Hematopoietic multipotent progenitor cell (in vitro differentiated cells): ENCODE measurements around the gene TBC1D20. TPM values are rescaled to one million over a fixed set of nuclear protein-coding genes. Genes with fewer than 3 reads are reported as not detected.
"Not testable (repeated sequence)": the region's sequence is repeated elsewhere in the genome, so short reads cannot be mapped to it uniquely, and the experiment has no call there.

Experiments used
- DNase-seq, 3 donors: peaks; one replicate each; pipeline ENCODE4 v3.0.0-alpha.2; 2011 to 2015; ENCODE audit warnings: low read depth in 2 of 3, low spot score in 2 of 3
- total RNA-seq: library from RNA; depleted of rRNA; stranded (reverse); fragments of >200 nt; gene quantifications from one replicate; pipeline ENCODE4 v1.2.3, GENCODE V29; 2012

The TBC1D20 gene, protein sequence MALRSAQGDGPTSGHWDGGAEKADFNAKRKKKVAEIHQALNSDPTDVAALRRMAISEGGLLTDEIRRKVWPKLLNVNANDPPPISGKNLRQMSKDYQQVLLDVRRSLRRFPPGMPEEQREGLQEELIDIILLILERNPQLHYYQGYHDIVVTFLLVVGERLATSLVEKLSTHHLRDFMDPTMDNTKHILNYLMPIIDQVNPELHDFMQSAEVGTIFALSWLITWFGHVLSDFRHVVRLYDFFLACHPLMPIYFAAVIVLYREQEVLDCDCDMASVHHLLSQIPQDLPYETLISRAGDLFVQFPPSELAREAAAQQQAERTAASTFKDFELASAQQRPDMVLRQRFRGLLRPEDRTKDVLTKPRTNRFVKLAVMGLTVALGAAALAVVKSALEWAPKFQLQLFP
- total RNA-seq = 32.9 TPM

DNA sequence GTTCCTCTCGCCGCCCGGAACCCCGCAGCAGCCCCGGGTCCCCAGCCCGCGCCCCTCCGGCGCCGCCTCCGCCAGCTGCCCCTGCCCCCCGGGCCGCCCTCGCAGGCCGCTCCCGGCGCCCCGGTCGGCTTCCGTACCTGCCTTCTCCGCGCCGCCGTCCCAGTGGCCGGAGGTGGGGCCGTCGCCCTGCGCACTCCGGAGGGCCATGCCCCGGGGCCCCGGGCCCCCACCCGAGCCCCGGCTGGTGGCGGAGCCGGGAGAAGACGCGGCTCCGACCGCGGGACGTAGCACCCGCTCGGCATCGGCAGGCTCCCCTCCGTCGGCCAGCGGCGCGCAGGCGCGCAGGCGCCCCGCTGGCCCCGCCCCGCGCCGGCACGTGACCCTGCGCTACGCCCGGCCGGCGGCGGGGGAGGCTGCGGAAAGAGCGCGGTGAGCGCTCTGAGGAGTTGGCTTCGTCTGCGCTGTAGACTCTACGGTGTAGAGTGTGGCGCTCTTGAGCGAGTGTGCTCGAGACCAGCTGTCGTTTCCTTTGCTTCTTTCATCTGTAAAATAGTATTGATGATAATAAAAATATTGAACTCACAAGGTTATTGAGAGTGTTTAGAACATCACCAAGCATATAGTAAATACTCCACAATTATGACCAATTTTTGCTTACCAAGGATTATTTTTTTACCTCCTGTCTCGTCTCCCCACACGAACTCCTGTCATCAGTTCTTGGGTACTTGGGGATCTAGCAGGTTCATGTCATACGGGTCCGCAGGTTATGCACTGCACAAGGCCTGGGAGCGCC, at the start of gene TBC1D20:
TBC1D20 (minus strand) TSS at position 335 of the 793 bp plus-strand sequence; CDS start at position 207, 128 bp downstream.
- DNase-seq = peak; percentile 88 to 92 (median 89)

DNA sequence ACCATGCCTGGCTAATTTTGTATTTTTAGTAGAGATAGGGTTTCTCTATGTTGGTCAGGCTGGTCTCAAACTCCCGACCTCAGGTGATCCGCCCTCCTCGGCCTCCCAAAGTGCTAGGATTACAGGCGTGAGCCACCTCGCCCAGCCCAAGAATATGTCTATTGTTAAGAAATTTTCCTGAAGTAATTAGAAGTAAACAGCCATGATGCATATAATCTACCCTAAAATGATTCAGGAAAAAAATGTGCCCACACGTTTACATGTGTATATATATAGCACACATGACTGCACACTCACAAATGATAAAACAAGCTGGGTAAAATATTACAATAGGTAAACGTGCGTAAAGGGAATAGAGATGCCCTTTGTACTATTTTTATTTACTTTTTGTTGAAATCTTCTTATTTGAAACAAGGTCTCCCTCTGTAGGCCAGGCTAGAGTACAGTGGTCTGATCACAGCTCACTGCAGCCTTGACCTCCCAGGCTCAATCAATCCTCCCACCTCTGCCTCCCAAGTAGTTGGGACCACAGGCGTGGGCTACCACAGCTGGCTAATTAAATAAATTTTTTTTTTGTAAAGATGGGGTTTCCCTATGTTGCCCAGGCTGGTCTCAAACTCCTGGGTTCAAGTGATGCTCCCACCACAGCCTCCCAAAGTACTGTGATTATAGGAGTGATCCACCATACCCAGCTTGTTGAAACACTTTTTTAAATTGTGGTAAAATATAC, 48.2 kb upstream of the TBC1D20 start:
- DNase-seq = not testable (repeated sequence)

DNA sequence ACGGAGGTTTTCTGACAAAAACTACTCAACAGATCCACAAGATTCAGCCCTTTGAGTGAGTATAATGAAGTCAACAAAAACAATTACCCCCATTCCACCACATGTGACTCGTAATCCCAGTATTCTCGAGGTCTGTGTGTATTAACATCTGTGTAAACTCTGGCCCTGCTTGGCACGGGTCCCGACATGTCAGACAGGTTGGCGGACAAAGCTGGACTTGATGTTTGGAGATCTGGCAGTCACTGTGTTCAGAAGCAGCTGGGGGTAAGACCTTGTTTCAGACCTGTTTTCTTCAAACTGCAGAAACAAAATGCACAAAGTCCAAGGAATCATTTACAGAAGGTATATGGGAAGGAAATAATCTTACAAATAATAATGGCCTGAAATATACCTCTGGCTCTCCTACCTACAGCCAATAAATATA, 46.0 kb upstream of the TBC1D20 start:
- not testable (repeated sequence) for DNase-seq

DNA sequence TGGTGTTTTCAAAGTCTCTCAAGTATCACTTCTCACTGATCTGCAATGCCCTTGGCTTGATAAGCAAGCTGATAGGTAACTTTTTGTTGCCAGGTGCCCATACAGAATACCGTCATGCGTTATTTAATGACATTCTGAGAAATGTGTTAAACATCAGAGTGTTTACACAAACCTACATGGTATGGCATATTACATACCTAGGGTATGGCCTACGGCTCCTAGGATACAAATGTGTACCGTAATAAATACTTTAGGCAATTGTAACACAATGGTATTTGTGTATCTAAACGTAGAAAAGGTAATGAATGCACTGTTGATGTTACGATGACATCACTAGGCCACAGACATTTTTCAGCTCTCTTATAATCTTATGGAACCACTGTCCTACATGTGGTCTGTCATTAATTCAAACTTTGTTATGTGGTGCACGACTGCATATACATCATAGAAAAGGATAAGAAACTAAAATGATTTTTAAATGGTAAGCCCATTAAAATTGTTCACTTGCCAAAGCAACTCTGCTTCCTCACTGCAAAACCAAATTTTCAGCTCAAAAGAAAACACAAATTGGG, 45.5 kb upstream of the TBC1D20 start:
- DNase-seq = no peak

DNA sequence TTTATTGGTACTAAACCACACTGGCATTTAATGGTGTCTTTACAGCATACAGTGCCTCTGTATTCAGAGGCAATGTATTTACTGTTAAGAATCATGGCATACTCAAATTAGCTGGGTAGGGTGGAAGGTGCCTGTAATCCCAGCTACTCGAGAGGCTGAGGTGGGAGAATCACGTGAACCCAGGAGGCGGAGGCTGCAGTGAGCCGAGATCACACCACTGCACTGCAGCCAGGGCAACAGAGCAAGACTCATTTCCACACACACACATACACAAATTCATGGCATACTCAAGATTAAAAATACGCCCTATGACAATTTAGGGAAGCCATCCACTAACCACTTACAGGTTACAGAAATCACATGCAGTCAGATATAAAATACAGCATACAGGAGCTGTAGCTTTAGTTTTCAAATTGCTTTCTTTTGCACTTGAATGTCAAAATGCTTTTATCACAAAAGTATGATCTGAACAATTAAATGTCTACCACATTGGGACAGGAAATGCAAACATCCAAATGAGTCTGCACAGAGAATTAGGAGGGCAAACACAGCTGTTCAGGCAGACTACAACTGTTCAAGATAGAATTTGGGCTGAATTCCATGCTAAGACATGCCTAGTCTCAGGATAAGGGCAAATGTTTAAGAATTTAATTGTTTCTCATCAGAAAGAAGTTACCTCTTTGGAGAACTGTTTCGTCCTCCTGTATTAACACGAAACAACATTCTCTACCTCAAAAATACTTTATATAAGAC, 44.8 kb upstream of the TBC1D20 start:
- DNase-seq = no peak

DNA sequence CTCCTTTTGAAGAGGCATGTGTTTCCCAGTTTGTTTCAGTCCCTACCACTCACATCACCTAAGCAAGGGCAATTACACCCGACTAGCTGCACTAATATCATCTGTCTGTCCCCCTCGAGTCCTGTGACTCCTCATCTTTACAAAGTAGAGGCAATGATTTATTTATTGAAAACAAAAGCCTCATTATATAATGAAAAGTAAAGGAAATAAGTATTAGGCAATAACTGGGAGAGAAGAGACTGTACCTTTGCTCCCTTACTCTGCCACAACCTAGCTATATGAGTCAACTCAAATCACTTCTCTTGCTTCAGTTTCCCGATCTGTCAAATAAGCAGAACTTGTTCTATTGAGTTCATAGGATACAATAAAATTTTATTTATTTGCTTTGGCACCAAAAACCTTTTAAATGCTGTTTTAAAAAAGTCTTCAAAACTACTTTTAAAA, 42.3 kb upstream of the TBC1D20 start:
- DNase-seq = no peak

DNA sequence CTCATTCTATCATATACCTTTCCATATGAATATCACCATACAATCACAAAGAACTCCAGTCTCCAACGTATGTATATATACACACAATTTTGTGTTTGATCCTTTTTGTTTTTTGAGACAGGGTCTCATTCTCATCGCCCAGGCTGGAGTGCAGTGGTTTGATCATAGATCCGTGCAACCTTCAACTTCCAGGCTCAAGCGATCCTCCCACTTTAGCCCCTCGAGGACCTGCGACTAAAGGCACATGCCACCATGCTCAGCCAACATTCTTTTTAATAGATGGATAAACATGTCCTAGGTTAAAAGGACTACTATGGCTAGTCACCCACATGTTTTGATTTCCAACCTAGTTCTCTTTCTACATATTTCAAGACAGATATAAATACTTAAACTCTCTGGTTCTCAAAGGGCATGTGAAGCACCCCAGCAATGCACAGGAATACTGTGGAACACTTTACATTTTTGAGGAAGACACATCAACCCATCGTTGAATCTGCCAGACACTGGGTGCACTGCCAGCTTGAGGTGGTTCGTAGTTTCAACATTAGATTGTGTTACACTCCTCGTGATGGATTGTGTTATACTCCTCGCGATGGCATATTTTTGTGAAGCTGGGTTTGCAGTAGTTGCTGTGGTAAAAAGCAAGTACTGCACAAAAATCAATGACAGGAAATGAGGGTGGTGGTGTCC, 40.9 kb upstream of the TBC1D20 start:
- DNase-seq = no peak

DNA sequence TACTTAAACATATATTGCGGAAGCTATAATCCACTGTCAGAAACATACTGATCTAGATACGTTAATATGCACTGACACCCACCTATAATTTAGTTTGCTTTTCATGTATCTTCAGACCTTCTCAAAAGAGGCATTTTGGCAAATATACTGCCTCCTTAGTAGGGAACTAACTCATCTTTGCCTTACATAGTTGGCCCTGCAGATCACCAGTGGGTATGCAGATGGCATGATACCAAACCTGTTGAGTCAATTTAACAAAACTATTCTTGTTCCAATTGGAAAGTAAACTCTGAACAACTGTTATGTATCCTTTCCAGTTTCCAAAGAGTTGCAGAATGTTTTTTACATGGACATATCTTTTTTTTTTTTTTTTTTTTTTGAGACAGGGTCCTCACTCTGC, 35.6 kb upstream of the TBC1D20 start:
- no peak for DNase-seq

DNA sequence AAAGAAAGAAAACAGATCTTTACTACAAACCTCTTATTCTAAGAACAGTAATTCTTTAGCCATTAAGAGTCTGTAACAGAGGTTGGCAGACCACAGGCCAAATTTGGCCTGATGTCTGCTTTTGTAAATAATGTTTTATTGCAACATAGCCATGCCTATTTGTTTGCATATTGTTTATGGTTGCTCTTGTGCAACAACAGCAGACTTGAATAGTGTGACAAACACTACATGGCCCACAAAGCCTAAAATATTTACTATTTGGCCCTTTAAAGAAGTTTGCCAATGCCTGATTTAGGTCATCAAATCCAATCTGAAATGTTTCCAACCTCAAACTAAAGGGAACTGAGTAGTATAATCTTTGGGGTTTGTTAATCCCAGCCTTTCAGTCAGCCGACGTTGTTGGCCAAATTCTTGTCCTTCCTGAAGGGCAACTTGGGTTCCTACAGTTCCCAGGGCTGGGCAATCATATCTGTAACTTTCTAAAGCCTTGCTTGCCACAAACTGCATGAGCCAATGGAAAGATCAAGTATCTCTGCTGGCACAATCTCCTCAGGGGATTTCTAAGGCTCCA, 33.9 kb upstream of the TBC1D20 start:
- DNase-seq = no peak

DNA sequence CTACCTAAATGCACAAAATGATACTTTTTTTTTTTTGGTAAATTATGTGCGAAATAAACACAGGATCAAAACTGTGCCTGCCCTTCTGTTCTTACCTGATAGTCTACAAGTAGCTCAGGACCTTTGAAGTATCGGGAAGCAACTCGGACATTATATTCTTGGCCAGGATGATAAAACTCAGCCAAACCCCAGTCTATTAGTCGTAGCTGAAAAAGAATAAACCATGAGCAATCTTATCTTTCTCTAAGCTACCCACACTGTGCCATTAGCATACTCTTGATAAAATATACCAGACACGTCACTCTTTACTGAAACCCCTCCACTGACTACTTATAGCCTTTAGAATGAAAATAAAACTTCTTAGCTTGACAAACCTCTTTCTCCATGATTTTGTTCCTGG, 29.8 kb upstream of the TBC1D20 start:
- no peak for DNase-seq

DNA sequence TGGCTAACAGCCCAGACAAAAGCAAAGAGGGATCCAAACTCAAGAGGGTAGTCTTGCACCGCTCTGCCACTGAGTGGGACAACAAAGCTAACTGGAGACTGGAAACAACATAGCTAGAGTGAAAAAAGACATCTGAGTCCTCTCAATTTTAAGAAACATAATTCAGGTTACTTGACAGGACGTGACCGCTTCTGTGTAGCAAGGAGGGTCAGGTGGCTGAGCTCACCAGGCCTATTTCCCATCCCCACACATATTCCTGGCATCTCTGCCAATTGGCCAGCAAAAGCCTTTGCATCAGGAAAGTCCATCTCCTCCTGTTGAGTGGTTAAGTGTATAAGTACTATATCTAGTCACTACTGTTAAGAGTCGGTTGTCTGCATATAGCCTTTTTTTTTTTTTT, 25.3 kb upstream of the TBC1D20 start:
- DNase-seq = no peak

DNA sequence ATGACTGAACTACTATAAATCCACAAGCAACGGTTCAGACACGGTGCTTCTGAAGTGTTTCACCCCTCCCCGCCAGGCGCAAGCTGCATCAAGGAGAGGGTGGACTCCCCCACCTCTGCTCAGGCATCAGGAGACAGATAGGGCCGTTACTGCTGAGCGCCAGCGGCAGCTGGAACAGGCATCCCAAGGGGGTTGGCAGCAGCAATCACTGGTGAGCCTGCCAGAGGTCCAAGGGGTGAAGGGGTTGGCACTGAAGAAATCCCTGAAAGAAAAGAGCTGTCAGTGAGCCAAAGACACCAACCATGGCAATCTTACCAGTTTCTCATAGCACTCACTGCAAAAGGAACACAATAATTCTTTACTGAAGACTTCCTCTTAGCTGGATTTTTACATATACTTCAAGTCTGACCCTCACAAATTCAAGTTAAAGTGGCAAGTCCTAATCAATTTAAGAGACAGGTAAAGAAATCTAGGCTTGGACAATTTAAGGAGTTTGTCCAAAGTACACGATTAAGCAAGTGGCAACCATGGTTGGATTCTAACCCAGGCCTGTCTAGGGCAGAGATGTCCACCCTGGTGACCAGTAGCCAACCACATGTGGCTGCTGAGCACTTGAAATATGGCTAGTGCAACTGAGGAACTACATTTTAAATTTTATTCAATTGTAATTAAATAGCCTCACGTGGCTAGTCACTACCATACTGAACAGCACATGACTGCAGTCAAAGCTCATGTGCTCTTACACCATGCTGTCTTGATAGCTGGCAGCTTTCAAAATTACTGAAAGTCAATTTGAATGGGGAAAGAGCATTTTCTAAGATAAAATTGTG, 21.7 kb upstream of the TBC1D20 start:
- no peak for DNase-seq

DNA sequence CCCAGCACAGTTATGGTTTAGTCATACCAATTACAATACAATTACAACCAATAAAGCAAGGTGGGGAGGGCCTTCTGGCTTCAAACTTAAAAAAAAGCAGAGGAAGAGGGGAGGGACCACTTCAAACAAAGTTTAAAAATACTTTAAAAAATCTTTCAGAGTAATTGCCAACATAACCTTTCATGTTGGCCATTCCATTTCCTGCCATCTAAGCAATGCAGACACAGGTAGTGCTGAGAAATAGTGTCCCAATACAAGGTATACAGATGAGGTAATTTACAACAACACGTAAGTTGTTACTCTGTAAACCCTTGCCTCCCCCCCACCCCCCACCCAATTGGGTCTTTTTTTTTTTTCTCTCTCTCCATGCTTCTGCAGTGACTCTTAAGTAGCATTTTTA, 18.8 kb upstream of the TBC1D20 start:
- no peak for DNase-seq

DNA sequence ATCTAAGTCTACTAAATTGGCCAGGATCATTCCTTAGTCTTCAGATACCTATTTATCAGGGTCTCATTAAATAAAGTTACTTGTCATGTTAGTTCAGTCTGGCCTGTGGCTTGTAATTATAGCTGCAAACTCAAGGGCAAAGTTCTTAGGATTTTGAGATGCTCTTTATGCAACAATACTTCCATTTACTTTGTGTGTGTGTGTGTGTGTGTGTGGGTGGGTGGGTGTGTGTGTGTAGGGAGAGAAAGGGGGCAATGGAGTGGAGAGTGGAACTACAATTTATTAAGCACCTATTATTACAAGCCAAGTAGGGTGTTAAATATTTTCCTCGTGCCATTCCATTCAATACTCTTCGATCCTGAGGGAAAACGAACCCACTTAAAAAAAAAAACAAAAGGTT, 17.7 kb upstream of the TBC1D20 start:
- DNase-seq = no peak

DNA sequence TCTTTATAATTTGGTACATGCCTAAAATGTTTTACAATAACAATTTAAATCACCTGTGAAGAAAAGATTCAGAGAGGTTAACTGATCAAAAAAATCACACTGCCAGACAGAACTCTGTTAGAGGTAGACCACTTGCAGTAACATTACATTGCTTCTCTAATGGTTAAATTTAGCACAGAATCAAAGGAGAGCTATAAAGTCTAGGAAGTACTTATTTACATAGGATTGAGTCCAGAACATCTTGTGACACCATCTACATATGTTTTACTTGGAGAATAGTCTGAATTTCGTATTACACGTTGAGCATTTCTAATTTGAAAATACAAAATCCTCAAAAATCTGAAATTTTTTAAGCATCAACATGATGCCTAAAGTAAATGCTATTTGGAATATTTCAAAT, 17.2 kb upstream of the TBC1D20 start:
- no peak for DNase-seq

DNA sequence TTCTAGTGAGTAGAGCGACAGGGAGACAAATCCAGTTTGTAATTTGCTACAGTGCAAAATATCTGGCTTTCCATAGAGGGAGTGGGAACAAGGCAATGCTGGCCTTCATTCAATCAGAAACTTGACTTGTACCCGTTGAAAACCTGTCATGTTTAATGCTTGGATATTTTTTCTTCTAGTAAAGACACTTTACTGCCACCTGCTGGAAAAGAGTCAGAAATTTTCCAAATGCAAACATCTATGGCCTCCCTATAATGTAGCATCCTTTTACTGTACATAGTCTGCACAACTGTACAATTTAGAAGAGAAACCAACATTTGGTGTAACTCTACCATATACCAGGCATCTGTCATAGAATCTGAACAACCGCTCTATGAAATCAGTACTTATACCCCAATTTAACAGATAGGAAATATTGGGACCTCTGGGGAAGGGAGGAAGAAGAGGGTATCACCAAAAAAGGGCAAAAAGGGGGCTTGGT, 16.7 kb upstream of the TBC1D20 start:
- DNase-seq = peak; percentile 31 to 86 (median 65)

DNA sequence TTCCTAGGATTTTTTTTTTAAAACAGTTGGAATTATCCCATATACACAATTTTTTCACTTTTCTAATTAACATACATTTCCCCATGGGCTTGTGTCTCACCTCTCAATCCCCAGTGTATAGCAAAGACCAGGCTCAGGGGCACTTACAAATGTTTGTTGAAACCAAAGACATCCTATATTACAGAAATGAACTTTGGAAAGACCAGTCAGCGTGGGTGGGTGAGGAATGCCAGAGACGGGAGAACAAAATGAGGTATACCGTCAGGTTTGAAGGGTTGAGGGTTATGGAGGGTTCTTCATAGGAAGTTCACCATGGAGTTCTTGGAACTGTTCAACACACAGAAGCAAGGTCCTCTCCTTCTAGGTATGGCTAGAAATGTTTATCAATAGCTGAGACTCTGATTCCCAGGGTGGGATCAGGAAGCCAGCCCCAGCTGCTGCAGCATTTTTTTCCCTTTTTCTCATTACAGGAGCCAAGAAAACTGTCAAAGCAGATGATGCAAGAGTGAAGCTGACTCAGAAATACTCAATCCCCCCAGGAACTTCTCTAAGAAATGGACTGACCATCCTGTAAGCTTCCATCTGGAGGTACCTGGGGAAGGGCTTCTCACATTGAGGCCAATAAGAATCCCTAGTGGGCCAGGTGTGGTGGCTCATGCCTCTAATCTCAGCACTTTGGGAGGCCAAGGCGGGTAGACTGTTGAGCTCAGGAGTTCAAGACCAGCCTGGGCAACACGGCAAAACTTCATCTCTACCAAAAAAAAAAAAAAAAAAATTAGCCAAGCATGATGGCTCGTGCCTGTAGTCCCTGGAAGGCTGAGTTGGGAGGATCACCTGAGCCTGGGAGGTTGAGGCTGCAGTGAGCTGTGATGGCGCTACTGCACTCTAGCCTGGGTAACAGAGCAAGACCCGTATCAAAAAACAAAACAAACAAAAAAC, 15.9 kb upstream of the TBC1D20 start:
- no peak for DNase-seq
